Tibial nerve (tissue), 3 donors: ENCODE data around the gene USP2.
A peak's percentile ranks its signal among the peaks of the same experiment; 100 is the strongest.

ENCODE experiments used
- POLR2A ChIP-seq, 2 donors: fragments of 450-650 bp; IDR thresholded peaks; one replicate each; pipeline ENCODE4 v1.6.1; 2017; ENCODE audit warnings: antibody characterized with exemption in 2 of 2, mild to moderate bottlenecking in 2 of 2, moderate library complexity in 2 of 2
- TF ChIP-seq, protein P1 (sequence below), 5 experiments: fragments of 200-600 bp in 3 of 5; fragments of 450-650 bp in 2 of 5; sonication (generic) in 3 of 5; IDR thresholded peaks; one replicate each; pipeline ENCODE4 v1.5.1; 2016 to 2019; ENCODE audit warnings: antibody characterized with exemption in 5 of 5, mild to moderate bottlenecking in 3 of 5, moderate library complexity in 2 of 5

DNA sequence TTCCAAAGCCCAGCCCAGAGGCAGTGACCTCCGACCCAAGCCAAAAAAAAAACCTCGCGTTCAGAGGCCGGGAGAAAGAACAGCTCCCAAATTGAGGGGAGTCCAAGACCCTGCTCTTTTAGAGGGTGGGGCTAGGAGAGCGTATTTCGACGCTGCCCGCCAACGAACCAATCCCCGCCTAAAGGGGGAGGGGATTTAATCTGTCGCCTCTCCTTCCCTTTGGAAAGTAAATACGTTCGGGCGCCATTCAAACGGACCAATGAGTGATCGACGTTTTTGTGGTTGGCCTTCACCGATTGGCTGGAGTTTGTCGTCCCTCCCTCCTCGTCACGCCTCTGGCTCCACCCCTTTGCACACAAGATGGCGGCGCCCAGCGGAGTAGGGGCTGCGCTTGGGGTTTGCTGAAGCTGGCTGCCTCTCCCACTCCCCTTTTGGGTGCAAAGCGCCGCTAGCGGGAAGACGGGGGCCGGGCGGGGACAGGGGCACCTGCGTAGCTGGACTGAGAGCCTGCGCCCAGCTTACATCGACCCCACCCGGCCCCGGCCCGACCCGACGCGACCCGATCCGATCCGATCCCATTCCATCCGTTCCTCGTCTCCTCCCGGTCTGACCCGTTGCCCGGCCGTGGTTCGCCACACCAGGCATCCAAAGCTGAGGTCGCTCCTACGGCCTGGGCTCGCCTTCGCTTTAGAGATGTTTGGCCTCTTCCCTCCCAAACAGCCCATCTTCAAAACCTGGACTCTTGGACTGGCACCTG is 47.1 kb downstream of the USP2 start, which contains the start of gene RNF26:
- TF ChIP-seq, protein P1, sequence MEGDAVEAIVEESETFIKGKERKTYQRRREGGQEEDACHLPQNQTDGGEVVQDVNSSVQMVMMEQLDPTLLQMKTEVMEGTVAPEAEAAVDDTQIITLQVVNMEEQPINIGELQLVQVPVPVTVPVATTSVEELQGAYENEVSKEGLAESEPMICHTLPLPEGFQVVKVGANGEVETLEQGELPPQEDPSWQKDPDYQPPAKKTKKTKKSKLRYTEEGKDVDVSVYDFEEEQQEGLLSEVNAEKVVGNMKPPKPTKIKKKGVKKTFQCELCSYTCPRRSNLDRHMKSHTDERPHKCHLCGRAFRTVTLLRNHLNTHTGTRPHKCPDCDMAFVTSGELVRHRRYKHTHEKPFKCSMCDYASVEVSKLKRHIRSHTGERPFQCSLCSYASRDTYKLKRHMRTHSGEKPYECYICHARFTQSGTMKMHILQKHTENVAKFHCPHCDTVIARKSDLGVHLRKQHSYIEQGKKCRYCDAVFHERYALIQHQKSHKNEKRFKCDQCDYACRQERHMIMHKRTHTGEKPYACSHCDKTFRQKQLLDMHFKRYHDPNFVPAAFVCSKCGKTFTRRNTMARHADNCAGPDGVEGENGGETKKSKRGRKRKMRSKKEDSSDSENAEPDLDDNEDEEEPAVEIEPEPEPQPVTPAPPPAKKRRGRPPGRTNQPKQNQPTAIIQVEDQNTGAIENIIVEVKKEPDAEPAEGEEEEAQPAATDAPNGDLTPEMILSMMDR (IDR thresholded peaks at IDR 0.05): no peak
- peak; percentile 47 to 78 for TF ChIP-seq POLR2A (IDR thresholded peaks at IDR 0.05)
